DOHH2 (cell line): ENCODE data around the gene CFAP46.

Experiments
- H3F3A ChIP-seq: fragments of 200-600 bp; sonication (generic), shearing (Covaris generic); 2 replicates; pipeline ENCODE4 v1.6.0; 2016; ENCODE audit warnings: antibody characterized with exemption, mild to moderate bottlenecking; ENCODE audit not compliant: control insufficient read depth, insufficient read depth
- H3K27ac ChIP-seq: fragments of 200-600 bp; sonication (generic); 2 replicates; pipeline ENCODE4 v1.5.1; 2014; ENCODE audit warnings: low read depth, mild to moderate bottlenecking, low read length, moderate library complexity
- H3K27me3 ChIP-seq: fragments of 200-600 bp; sonication (generic); 2 replicates; pipeline ENCODE4 v1.6.1; 2014; ENCODE audit warnings: mild to moderate bottlenecking, low read length, mixed read lengths; ENCODE audit not compliant: control insufficient read depth
- H3K36me3 ChIP-seq: fragments of 200-600 bp; sonication (generic); 2 replicates; pipeline ENCODE4 v1.6.1; 2014; ENCODE audit warnings: mild to moderate bottlenecking, low read length, moderate library complexity, mixed read lengths; ENCODE audit not compliant: control insufficient read depth
- H3K4me1 ChIP-seq: fragments of 200-600 bp; sonication (generic); 2 replicates; pipeline ENCODE4 v1.6.1; 2014; ENCODE audit warnings: mild to moderate bottlenecking, low read length, mixed read lengths; ENCODE audit not compliant: control insufficient read depth
- H3K4me2 ChIP-seq: fragments of 200-600 bp; sonication (generic); 2 replicates; pipeline ENCODE4 v1.6.0; 2014; ENCODE audit warnings: mild to moderate bottlenecking, low read length, moderate library complexity
- H3K4me3 ChIP-seq: fragments of 200-600 bp; sonication (generic); 2 replicates; pipeline ENCODE4 v1.5.1; 2014; ENCODE audit warnings: mild to moderate bottlenecking, low read length, mixed read lengths
- H3K79me2 ChIP-seq: fragments of 200-600 bp; sonication (generic); 2 replicates; pipeline ENCODE4 v1.6.1; 2014; ENCODE audit warnings: mild to moderate bottlenecking, low read length, mixed read lengths; ENCODE audit not compliant: control insufficient read depth
- H3K9me2 ChIP-seq: fragments of 200-600 bp; sonication (generic); replicated peaks from 2 replicates; pipeline ENCODE4 v1.6.1; 2014; ENCODE audit warnings: mild to moderate bottlenecking, low read length, mixed read lengths; ENCODE audit not compliant: control insufficient read depth
- H3K9me3 ChIP-seq: fragments of 200-600 bp; sonication (generic); 2 replicates; pipeline ENCODE4 v1.6.1; 2014; ENCODE audit warnings: antibody characterized with exemption, low read length, mixed read lengths; ENCODE audit not compliant: control insufficient read depth, insufficient read depth
- H4K20me1 ChIP-seq: fragments of 200-600 bp; sonication (generic); 2 replicates; pipeline ENCODE4 v1.6.0; 2014; ENCODE audit warnings: low read depth, mild to moderate bottlenecking, antibody characterized with exemption, low read length, moderate library complexity; ENCODE audit not compliant: control insufficient read depth, insufficient read depth
- EZH2phosphoT487 ChIP-seq: fragments of 200-600 bp; sonication (generic); IDR thresholded peaks from 2 replicates; pipeline ENCODE4 v1.6.1; 2017; ENCODE audit warnings: borderline replicate concordance, mild to moderate bottlenecking, antibody characterized with exemption, low read length, moderate library complexity, mixed read lengths
- TF ChIP-seq, protein P1 (sequence below): fragments of 200-600 bp; sonication (generic); IDR thresholded peaks from one replicate; pipeline ENCODE4 v1.5.1; 2014; ENCODE audit warnings: antibody characterized with exemption, mild to moderate bottlenecking, low read depth, low read length; ENCODE audit not compliant: poor library complexity, severe bottlenecking

Gene CFAP46

DNA sequence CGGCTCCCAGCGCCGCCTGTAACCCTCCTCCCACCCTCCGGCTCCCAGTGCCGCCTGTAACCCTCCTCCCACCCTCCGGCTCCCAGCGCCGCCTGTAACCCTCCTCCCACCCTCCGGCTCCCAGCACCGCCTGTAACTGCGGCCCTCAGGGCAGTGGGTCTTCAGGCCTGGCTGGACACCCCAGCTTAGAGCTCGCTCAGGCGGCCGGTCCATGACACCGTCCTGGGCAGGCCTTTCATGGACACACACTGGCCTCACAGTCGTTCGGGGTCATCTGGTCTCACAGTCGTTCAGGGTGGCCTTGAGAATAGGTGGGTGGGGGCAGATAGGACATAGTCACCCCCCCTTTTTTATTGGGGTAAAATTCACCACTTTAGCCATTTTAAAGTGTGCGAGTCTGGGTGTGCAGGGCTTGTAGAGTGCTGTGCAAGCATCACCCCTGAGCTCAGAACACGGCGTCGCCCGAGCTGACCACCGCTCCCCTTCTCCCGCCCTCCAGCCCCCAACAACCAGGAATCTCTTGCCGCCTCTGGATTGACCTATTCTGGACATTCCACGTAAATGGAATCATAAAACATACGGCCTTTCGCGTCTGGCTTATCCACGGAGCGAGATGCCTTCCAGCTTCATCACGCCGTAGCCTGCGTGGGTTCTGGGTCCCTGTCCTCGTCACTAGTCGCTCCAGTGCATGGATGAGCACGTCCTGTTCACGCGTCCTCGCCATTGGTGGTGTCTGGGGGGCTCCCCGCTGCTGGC is 41.1 kb upstream of the CFAP46 start:
- Histone ChIP-seq H4K20me1 (no peaks in the 10 kb centered on the region), H3K79me2 (no peaks in the 10 kb centered on the region), H3K27me3 (no peaks in the 10 kb centered on the region), H3K4me3 (no peak overlapping the region), H3K4me2 (no peak overlapping the region), H3F3A (no peaks in the 10 kb centered on the region), H3K9me3 (no peaks in the 10 kb centered on the region; the same call in 1 of the 2 replicates), H3K36me3 (no peaks in the 10 kb centered on the region), H3K27ac (no peak overlapping the region), H3K9me2 (no peaks in the 10 kb centered on the region), H3K4me1 (no peaks in the 10 kb centered on the region)
- TF ChIP-seq EZH2phosphoT487, result no peak
- TF ChIP-seq, protein P1, sequence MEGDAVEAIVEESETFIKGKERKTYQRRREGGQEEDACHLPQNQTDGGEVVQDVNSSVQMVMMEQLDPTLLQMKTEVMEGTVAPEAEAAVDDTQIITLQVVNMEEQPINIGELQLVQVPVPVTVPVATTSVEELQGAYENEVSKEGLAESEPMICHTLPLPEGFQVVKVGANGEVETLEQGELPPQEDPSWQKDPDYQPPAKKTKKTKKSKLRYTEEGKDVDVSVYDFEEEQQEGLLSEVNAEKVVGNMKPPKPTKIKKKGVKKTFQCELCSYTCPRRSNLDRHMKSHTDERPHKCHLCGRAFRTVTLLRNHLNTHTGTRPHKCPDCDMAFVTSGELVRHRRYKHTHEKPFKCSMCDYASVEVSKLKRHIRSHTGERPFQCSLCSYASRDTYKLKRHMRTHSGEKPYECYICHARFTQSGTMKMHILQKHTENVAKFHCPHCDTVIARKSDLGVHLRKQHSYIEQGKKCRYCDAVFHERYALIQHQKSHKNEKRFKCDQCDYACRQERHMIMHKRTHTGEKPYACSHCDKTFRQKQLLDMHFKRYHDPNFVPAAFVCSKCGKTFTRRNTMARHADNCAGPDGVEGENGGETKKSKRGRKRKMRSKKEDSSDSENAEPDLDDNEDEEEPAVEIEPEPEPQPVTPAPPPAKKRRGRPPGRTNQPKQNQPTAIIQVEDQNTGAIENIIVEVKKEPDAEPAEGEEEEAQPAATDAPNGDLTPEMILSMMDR, result no peak

DNA sequence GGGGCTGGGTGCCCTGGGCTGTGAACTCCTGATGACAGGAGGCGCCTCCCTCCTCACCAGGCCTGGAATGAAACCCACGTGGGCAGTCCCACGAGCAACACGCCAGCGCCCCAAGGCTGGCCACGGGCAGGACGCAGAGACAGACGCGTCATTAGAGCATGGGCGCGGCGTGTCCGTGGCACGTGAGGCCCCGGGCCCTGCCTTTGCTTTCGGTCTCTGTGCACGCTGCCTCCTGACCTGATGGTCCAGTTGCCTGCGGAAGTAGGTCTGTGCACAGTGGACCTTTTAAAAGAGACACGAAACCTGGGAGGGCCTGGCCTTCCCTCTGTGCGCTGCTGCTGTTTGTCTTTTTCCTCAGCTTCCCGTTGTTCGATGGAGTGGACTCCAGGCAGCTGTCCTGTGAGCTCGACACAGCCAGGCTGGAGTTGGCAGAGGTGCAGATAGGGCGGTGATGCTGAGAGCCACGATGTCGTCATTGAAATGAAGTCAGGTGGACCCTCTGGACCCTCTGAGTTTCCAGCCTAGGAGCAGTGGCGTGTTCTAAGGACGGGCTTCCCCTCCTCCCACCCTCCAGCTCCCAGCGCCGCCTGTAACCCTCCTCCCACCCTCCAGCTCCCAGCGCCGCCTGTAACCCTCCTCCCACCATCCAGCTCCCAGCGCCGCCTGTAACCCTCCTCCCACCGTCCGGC is 40.1 kb upstream of the CFAP46 start:
- Histone ChIP-seq H3K9me2 (no peaks in the 10 kb centered on the region), H3K27me3 (no peaks in the 10 kb centered on the region), H4K20me1 (no peaks in the 10 kb centered on the region), H3F3A (no peaks in the 10 kb centered on the region), H3K4me3 (no peak overlapping the region), H3K4me1 (no peaks in the 10 kb centered on the region), H3K4me2 (no peak overlapping the region), H3K9me3 (no peaks in the 10 kb centered on the region; the same call in 1 of the 2 replicates), H3K36me3 (no peaks in the 10 kb centered on the region), H3K27ac (no peak overlapping the region), H3K79me2 (no peaks in the 10 kb centered on the region)
- TF ChIP-seq EZH2phosphoT487, result no peak

- no peaks in the 10 kb centered on the region for H3K4me1 ChIP-seq
- no peak for TF ChIP-seq EZH2phosphoT487
- TF ChIP-seq, protein P1, result no peak
- no peak overlapping the region for H3K4me2 ChIP-seq
- no peaks in the 10 kb centered on the region for H3K36me3 ChIP-seq
- no peaks in the 10 kb centered on the region for H3K9me2 ChIP-seq
- H4K20me1 ChIP-seq, result no peaks in the 10 kb centered on the region
- no peak overlapping the region for H3K4me3 ChIP-seq
- no peaks in the 10 kb centered on the region for H3K79me2 ChIP-seq
- no peaks in the 10 kb centered on the region for H3F3A ChIP-seq
- no peak overlapping the region for H3K27ac ChIP-seq
- H3K27me3 ChIP-seq, result no peaks in the 10 kb centered on the region
- H3K9me3 ChIP-seq, result no peaks in the 10 kb centered on the region; the same call in 1 of the 2 replicates
Measured at GRCh38 chr10:132981746-132982145, 39.4 kb upstream of the CFAP46 start.

GRCh38 chr10:132981173-132981555 is 38.8 kb upstream of the CFAP46 start:
- Histone ChIP-seq H3K27ac (no peak overlapping the region), H3K4me1 (no peaks in the 10 kb centered on the region), H4K20me1 (no peaks in the 10 kb centered on the region), H3K4me2 (no peak overlapping the region), H3K9me3 (no peaks in the 10 kb centered on the region; the same call in 1 of the 2 replicates), H3F3A (no peaks in the 10 kb centered on the region), H3K36me3 (no peaks in the 10 kb centered on the region), H3K27me3 (no peaks in the 10 kb centered on the region), H3K9me2 (no peaks in the 10 kb centered on the region), H3K4me3 (no peak overlapping the region), H3K79me2 (no peaks in the 10 kb centered on the region)
- no peak for TF ChIP-seq EZH2phosphoT487
- TF ChIP-seq, protein P1, result no peak
